H1 (cell line): Measurements from ENCODE around the gene RING1. TPM values are rescaled to one million over a fixed set of nuclear protein-coding genes. Genes with fewer than 3 reads are reported as not detected.

Experiments used
- CTCF ChIA-PET: fragments of 300-600 bp; sonication (Branson Sonifier 250); formaldehyde crosslinking; loops from one replicate; lab custom pipeline; 2021; ENCODE audit not compliant: partially characterized antibody; lab: Charles Lee
- POLR2A ChIA-PET: fragments of 300-600 bp; sonication (Branson Sonifier 250); formaldehyde crosslinking; loops from one replicate; lab custom pipeline; 2021; ENCODE audit warnings: inconsistent platforms; ENCODE audit not compliant: partially characterized antibody; lab: Charles Lee
- DNase-seq, 2 experiments: peaks; one replicate each; pipeline versions ENCODE4 v3.0.0 to v3.0.0-alpha.2; 2010 to 2022; ENCODE audit warnings: low spot score in 2 of 2, low read depth in 1 of 2, mixed read lengths in 1 of 2
- FAIRE-seq: peaks from 2 replicates; lab custom pipeline; 2011; peaks lifted over from hg19 to GRCh38; lab: Jason Lieb, UNC
- H2AFZ ChIP-seq: 2 replicates; pipeline ENCODE4 v1.8.1; 2012; ENCODE audit warnings: low read length, inconsistent platforms
- H2AK5ac ChIP-seq: 2 replicates; pipeline ENCODE4 v1.6.1; 2013; ENCODE audit warnings: low read depth, low read length
- H2BK120ac ChIP-seq: replicated peaks from 2 replicates; pipeline ENCODE3; 2013; ENCODE audit warnings: low read depth, low read length, inconsistent platforms
- H2BK12ac ChIP-seq: 2 replicates; pipeline ENCODE4 v1.6.1; 2013; ENCODE audit warnings: low read depth, low read length
- H2BK15ac ChIP-seq: 2 replicates; pipeline ENCODE4 v1.6.1; 2013; ENCODE audit warnings: low read length
- H2BK20ac ChIP-seq: 2 replicates; pipeline ENCODE4 v1.6.1; 2013; ENCODE audit warnings: low read length
- H2BK5ac ChIP-seq: 2 replicates; pipeline ENCODE4 v1.6.1; 2013; ENCODE audit warnings: low read depth, low read length
- H3K14ac ChIP-seq: 2 replicates; pipeline ENCODE4 v1.6.1; 2013; ENCODE audit warnings: inconsistent platforms; ENCODE audit not compliant: insufficient read length
- H3K18ac ChIP-seq: 2 replicates; pipeline ENCODE4 v1.6.1; 2013; ENCODE audit warnings: low read length; ENCODE audit errors: extremely low read depth
- H3K23ac ChIP-seq: 2 replicates; pipeline ENCODE4 v1.6.1; 2013; ENCODE audit warnings: inconsistent platforms; ENCODE audit not compliant: insufficient read length
- H3K23me2 ChIP-seq: 2 replicates; pipeline ENCODE4 v1.6.1; 2013; ENCODE audit warnings: low read depth, low read length
- H3K27ac ChIP-seq: 2 replicates; pipeline ENCODE4 v1.6.1; 2011; ENCODE audit warnings: low read depth, low read length, inconsistent platforms
- H3K27me3 ChIP-seq, 4 experiments: replicated peaks in 1 of 4; 1 replicate in 1 of 4; 2 replicates in 3 of 4; pipeline versions ENCODE4 v1.6.1 to v1.8.1; 2011 to 2013; ENCODE audit warnings: low read length in 3 of 4, mild to moderate bottlenecking in 3 of 4, inconsistent platforms in 2 of 4, mixed read lengths in 2 of 4, moderate library complexity in 1 of 4; ENCODE audit not compliant: control insufficient read depth in 3 of 4, insufficient read depth in 3 of 4; ENCODE audit errors: extremely low read depth in 1 of 4
- H3K36me3 ChIP-seq, 4 experiments: 2 replicates each; pipeline versions ENCODE4 v1.6.1 to v1.8.1; 2011 to 2013; ENCODE audit warnings: mild to moderate bottlenecking in 4 of 4, low read length in 3 of 4, moderate library complexity in 2 of 4, control low read depth in 1 of 4, inconsistent platforms in 1 of 4; ENCODE audit not compliant: insufficient read depth in 4 of 4, control insufficient read depth in 2 of 4
- H3K4ac ChIP-seq: replicated peaks from 2 replicates; pipeline ENCODE3; 2013; ENCODE audit warnings: low read length, low read depth, mixed read lengths, inconsistent platforms; ENCODE audit not compliant: insufficient read length
- H3K4me1 ChIP-seq, 4 experiments: replicated peaks in 1 of 4; 1 replicate in 1 of 4; 2 replicates in 3 of 4; pipeline versions ENCODE4 v1.6.1 to v1.8.1; 2011 to 2013; ENCODE audit warnings: low read length in 3 of 4, inconsistent platforms in 2 of 4, mixed read lengths in 1 of 4; ENCODE audit not compliant: insufficient read depth in 4 of 4, control insufficient read depth in 3 of 4
- H3K4me2 ChIP-seq, 2 experiments: 2 replicates each; pipeline versions ENCODE4 v1.6.1 to v1.8.1; 2011 to 2013; ENCODE audit warnings: low read depth in 2 of 2, low read length in 2 of 2, control low read depth in 1 of 2, inconsistent platforms in 1 of 2, mild to moderate bottlenecking in 1 of 2; ENCODE audit not compliant: insufficient read depth in 1 of 2
- H3K4me3 ChIP-seq, 4 experiments: fragments of 200-600, 300-600 bp in 1 of 4; sonication (generic), shearing (Covaris generic), sonication (Bioruptor Twin) in 1 of 4; 2 replicates each; pipeline versions ENCODE4 v1.5.1 to v1.8.1; 2011 to 2016; ENCODE audit warnings: low read length in 4 of 4, low read depth in 3 of 4, control low read depth in 2 of 4, inconsistent platforms in 2 of 4, mild to moderate bottlenecking in 2 of 4, mixed read lengths in 1 of 4, moderate library complexity in 1 of 4; ENCODE audit not compliant: insufficient read depth in 2 of 4; ENCODE audit errors: extremely low read depth in 1 of 4
- H3K56ac ChIP-seq: replicated peaks from 2 replicates; pipeline ENCODE3; 2013; ENCODE audit warnings: low read depth, mild to moderate bottlenecking, mixed read lengths, low read length, inconsistent platforms; ENCODE audit not compliant: insufficient read length
- H3K79me1 ChIP-seq: 2 replicates; pipeline ENCODE4 v1.6.1; 2013; ENCODE audit warnings: low read depth, low read length, control low read depth
- H3K79me2 ChIP-seq, 2 experiments: 2 replicates each; pipeline versions ENCODE4 v1.6.1 to v1.8.1; 2012 to 2013; ENCODE audit warnings: low read length in 2 of 2, mild to moderate bottlenecking in 2 of 2, inconsistent platforms in 1 of 2; ENCODE audit not compliant: insufficient read depth in 2 of 2, control insufficient read depth in 1 of 2
- H3K9ac ChIP-seq, 4 experiments: replicated peaks in 1 of 4; 1 replicate in 1 of 4; 2 replicates in 3 of 4; pipeline versions ENCODE4 v1.6.1 to v1.8.1; 2011 to 2013; ENCODE audit warnings: low read depth in 3 of 4, low read length in 3 of 4, control low read depth in 2 of 4, mild to moderate bottlenecking in 2 of 4, moderate library complexity in 2 of 4, inconsistent platforms in 1 of 4; ENCODE audit errors: extremely low read depth in 1 of 4
- H3K9me3 ChIP-seq, 2 experiments: 2 replicates each; pipeline versions ENCODE4 v1.6.1 to v1.8.1; 2012 to 2013; ENCODE audit warnings: mild to moderate bottlenecking in 2 of 2, moderate library complexity in 2 of 2, control low read depth in 1 of 2, inconsistent platforms in 1 of 2, low read depth in 1 of 2, low read length in 1 of 2, mixed read lengths in 1 of 2; ENCODE audit not compliant: insufficient read depth in 2 of 2
- H4K20me1 ChIP-seq, 2 experiments: replicated peaks in 1 of 2; 2 replicates each; pipeline versions ENCODE3 to v1.8.1; 2011 to 2013; ENCODE audit warnings: inconsistent platforms in 2 of 2, low read length in 2 of 2, mild to moderate bottlenecking in 1 of 2; ENCODE audit not compliant: insufficient read depth in 2 of 2, control insufficient read depth in 1 of 2
- H4K5ac ChIP-seq: 2 replicates; pipeline ENCODE4 v1.6.1; 2013; ENCODE audit warnings: low read length, low read depth, mixed read lengths, inconsistent platforms; ENCODE audit not compliant: insufficient read length
- H4K8ac ChIP-seq: 2 replicates; pipeline ENCODE4 v1.8.0; 2013; ENCODE audit warnings: mild to moderate bottlenecking, moderate library complexity, low read length, inconsistent platforms; ENCODE audit not compliant: insufficient read depth; ENCODE audit errors: extremely low read depth
- H4K91ac ChIP-seq: replicated peaks from 2 replicates; pipeline ENCODE3; 2013; ENCODE audit warnings: low read length, mixed read lengths, inconsistent platforms; ENCODE audit not compliant: insufficient read length
- BRCA1 ChIP-seq: IDR thresholded peaks from 2 replicates; pipeline ENCODE4 v1.6.1; 2012; ENCODE audit warnings: low read depth, low read length, improper control_type of control experiment
- CHD1 ChIP-seq: IDR thresholded peaks from 2 replicates; pipeline ENCODE4 v1.6.1; 2012; ENCODE audit warnings: low read depth, low read length, improper control_type of control experiment
- EZH2 ChIP-seq: fragments of 200-600 bp; sonication (generic); IDR thresholded peaks from 2 replicates; pipeline ENCODE4 v1.7.1; 2012; ENCODE audit warnings: low read depth, mild to moderate bottlenecking, moderate library complexity, low read length, inconsistent platforms; ENCODE audit not compliant: severe bottlenecking
- KDM1A ChIP-seq: fragments of 200-600, 300-600 bp; sonication (generic); IDR thresholded peaks from 2 replicates; pipeline ENCODE4 v1.7.1; 2016; ENCODE audit warnings: mild to moderate bottlenecking, low read length, borderline replicate concordance
- KDM4A ChIP-seq: IDR thresholded peaks from one replicate; pipeline ENCODE4 v1.7.1; 2012; ENCODE audit warnings: low read depth, mild to moderate bottlenecking, moderate library complexity, low read length, inconsistent platforms; ENCODE audit not compliant: severe bottlenecking
- MAFK ChIP-seq: IDR thresholded peaks from 2 replicates; pipeline ENCODE4 v1.6.1; 2012; ENCODE audit warnings: low read depth, mild to moderate bottlenecking, improper control_type of control experiment, low read length
- PHF8 ChIP-seq: fragments of 200-600 bp; sonication (generic); conservative IDR thresholded peaks from 2 replicates; pipeline ENCODE4 v1.7.1; 2012; ENCODE audit warnings: low read depth, mild to moderate bottlenecking, inconsistent platforms, low read length, moderate library complexity
- RNF2 ChIP-seq: fragments of 200-900, 300-1000 bp; sonication (generic); IDR thresholded peaks from 2 replicates; pipeline ENCODE4 v1.7.1; 2016; ENCODE audit warnings: borderline replicate concordance, low read depth, mild to moderate bottlenecking, antibody characterized with exemption, low read length; ENCODE audit not compliant: poor library complexity, severe bottlenecking; ENCODE audit errors: missing control alignments
- SP4 ChIP-seq: IDR thresholded peaks from 2 replicates; pipeline ENCODE4 v1.6.1; 2012; ENCODE audit warnings: low read length, inconsistent platforms
- SUZ12 ChIP-seq: fragments of 200-600 bp; sonication (generic); IDR thresholded peaks from 2 replicates; pipeline ENCODE4 v1.6.1; 2012; ENCODE audit warnings: mild to moderate bottlenecking, inconsistent platforms, low read length, moderate library complexity, mixed read lengths
- polyA plus RNA-seq, 7 experiments: library from polyadenylated mRNA; depleted of rRNA in 3 of 7; stranded (reverse) in 5 of 7; unstranded in 2 of 7; fragments of >200 nt in 5 of 7; fragments of 200-250 nt in 2 of 7; gene quantifications; 1 replicate in 5 of 7; 2 replicates in 1 of 7; 4 replicates in 1 of 7; pipeline versions ENCODE4 v1.2.1 to v1.2.3, GENCODE V29; 2011 to 2013; ENCODE audit warnings: missing spikeins in 2 of 7, mixed read lengths in 2 of 7
- total RNA-seq: library from RNA; stranded (reverse); fragmentation: NEBNext Ultra II Directional; extraction: Animal tissue kit (Norgen Biotek cat#: 25700); gene quantifications from 2 replicates; pipeline ENCODE4 v1.2.1, GENCODE V29; 2021
- TF ChIP-seq, protein P1 (sequence below): IDR thresholded peaks from 2 replicates; pipeline ENCODE4 v1.6.1; 2011; ENCODE audit warnings: low read depth, mild to moderate bottlenecking, low read length; ENCODE audit not compliant: insufficient read depth

RING1 gene
- total and polyA plus RNA-seq, 2 of the 8 experiments (the other 6 are each of a cell fraction or from before 2014, with no cell fraction given) = 16.4 to 26.0 TPM

DNA sequence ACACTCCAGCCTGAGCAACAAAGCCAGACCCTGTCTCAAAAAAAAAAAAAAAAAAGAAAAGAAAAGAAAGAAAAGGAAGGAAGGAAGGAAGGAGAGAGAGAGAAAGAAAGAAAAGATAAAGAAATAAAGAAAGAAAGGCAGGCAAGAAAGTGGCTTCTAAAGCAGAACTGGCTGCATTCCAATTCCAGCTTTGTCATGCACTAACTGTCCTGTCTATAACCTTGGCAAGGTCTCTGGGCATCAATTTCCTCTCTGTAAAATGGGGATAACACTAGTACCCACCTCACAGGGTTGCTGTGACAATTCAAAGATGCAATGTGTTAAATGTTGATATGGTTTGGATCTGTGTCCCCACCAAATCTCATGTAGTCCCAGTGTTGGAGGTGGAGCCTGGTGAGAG is 28.0 kb downstream of the RING1 start:
- H2BK20ac ChIP-seq = no peak overlapping the region
- H3K14ac ChIP-seq = no peak overlapping the region
- H3K79me1 ChIP-seq = no peaks in the 10 kb centered on the region
- peaks cover 0 to 3% (median 2%) of the 10 kb centered on the region in 4 experiments; a peak in 3 of 7 replicates for H3K4me1 ChIP-seq
- ChIA-PET CTCF (interaction anchor here (0.6 to 11.0 kb wide), 4 partner anchors 12 to 75 kb away, joined by 3 to 107 read pairs (median 4); partner anchors contain the start of gene RING1), POLR2A (interaction anchor here (1.6 to 1.8 kb wide), 2 partner anchors 12 to 35 kb away, joined by 7 to 9 read pairs; partner anchors contain the start of genes RPS18 and VPS52)
- H3K27me3 ChIP-seq = peaks cover 0 to 3% (median 0%) of the 10 kb centered on the region in 4 experiments; a peak in 1 of 7 replicates
- no peak overlapping the region for H3K27ac ChIP-seq
- H2AFZ ChIP-seq = no peak overlapping the region
- H3K18ac ChIP-seq = no peak overlapping the region
- H3K4me3 ChIP-seq = no peak overlapping the region
- H3K23ac ChIP-seq = no peak overlapping the region
- H3K4ac ChIP-seq = no peak overlapping the region
- H4K8ac ChIP-seq = no peak overlapping the region
- no peak overlapping the region for H2BK120ac ChIP-seq
- H2BK15ac ChIP-seq = no peak overlapping the region
- FAIRE-seq (no peak), DNase-seq (no peak)
- no peaks in the 10 kb centered on the region; the same call in 1 of the 2 replicates for H3K23me2 ChIP-seq
- no peak overlapping the region for H2BK5ac ChIP-seq
- no peak overlapping the region for H2AK5ac ChIP-seq
- no peaks in the 10 kb centered on the region for H3K79me2 ChIP-seq
- H3K9me3 ChIP-seq = no peaks in the 10 kb centered on the region
- H4K20me1 ChIP-seq = no peaks in the 10 kb centered on the region
- no peak overlapping the region for H3K9ac ChIP-seq
- no peak overlapping the region for H4K5ac ChIP-seq
- H2BK12ac ChIP-seq = no peak overlapping the region
- no peak overlapping the region for H3K4me2 ChIP-seq
- TF ChIP-seq RNF2 (no peak), SP4 (no peak), KDM4A (no peak), PHF8 (no peak), KDM1A (no peak), EZH2 (no peak), CHD1 (no peak), BRCA1 (no peak), SUZ12 (no peak), MAFK (no peak)
- TF ChIP-seq, protein P1, sequence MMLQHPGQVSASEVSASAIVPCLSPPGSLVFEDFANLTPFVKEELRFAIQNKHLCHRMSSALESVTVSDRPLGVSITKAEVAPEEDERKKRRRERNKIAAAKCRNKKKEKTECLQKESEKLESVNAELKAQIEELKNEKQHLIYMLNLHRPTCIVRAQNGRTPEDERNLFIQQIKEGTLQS = no peak
- no peaks in the 10 kb centered on the region for H3K36me3 ChIP-seq
- H4K91ac ChIP-seq = no peak overlapping the region
- H3K56ac ChIP-seq = no peak overlapping the region
